Keratinocyte (primary cell): ENCODE data around the gene TMEM132D. TPM values are rescaled to one million over a fixed set of nuclear protein-coding genes. Genes with fewer than 3 reads are reported as not detected.

Source experiments
- DNase-seq: peaks from one replicate; pipeline ENCODE4 v3.0.0-alpha.2; 2011; ENCODE audit warnings: low read depth, missing footprints, low spot score
- FAIRE-seq: peaks from 2 replicates; lab custom pipeline; 2011; peaks lifted over from hg19 to GRCh38; lab: Jason Lieb, UNC
- H2AFZ ChIP-seq: 2 replicates; pipeline ENCODE4 v1.6.0; 2012; ENCODE audit warnings: low read length, control low read depth, inconsistent platforms; ENCODE audit not compliant: control insufficient read depth
- H3K27ac ChIP-seq: 2 replicates; pipeline ENCODE4 v1.5.1; 2011; ENCODE audit warnings: low read length; ENCODE audit not compliant: control insufficient read depth, insufficient read depth
- H3K27me3 ChIP-seq: 3 replicates; pipeline ENCODE4 v1.6.0; 2011; ENCODE audit warnings: low read length; ENCODE audit not compliant: control insufficient read depth, insufficient read depth; ENCODE audit errors: extremely low read depth
- H3K36me3 ChIP-seq, 2 experiments: 2 replicates in 1 of 2; 3 replicates in 1 of 2; pipeline ENCODE4 v1.5.1; 2011; ENCODE audit warnings: low read length in 2 of 2, mild to moderate bottlenecking in 1 of 2; ENCODE audit not compliant: control insufficient read depth in 2 of 2, insufficient read depth in 2 of 2; ENCODE audit errors: extremely low read depth in 1 of 2
- H3K4me1 ChIP-seq: 3 replicates; pipeline ENCODE4 v1.5.1; 2011; ENCODE audit warnings: low read length; ENCODE audit not compliant: control insufficient read depth, insufficient read depth; ENCODE audit errors: extremely low read depth
- H3K4me2 ChIP-seq: 3 replicates; pipeline ENCODE4 v1.6.0; 2011; ENCODE audit warnings: low read depth, low read length; ENCODE audit not compliant: control insufficient read depth, insufficient read depth; ENCODE audit errors: extremely low read depth
- H3K4me3 ChIP-seq, 3 experiments: fragments of 200-600 bp in 1 of 3; sonication (generic) in 1 of 3; 2 replicates in 2 of 3; 3 replicates in 1 of 3; pipeline ENCODE4 v1.5.1; 2011 to 2016; ENCODE audit warnings: low read length in 3 of 3, mild to moderate bottlenecking in 3 of 3, control low read depth in 2 of 3, inconsistent platforms in 1 of 3, low read depth in 1 of 3, mixed read lengths in 1 of 3, mixed run types in 1 of 3, moderate library complexity in 1 of 3; ENCODE audit not compliant: control insufficient read depth in 2 of 3, insufficient read depth in 2 of 3; ENCODE audit errors: extremely low read depth in 1 of 3
- H3K79me2 ChIP-seq: 2 replicates; pipeline ENCODE4 v1.6.0; 2012; ENCODE audit warnings: low read length; ENCODE audit not compliant: control insufficient read depth, insufficient read depth
- H3K9ac ChIP-seq: 3 replicates; pipeline ENCODE4 v1.6.0; 2011; ENCODE audit warnings: low read length; ENCODE audit not compliant: control insufficient read depth, insufficient read depth; ENCODE audit errors: extremely low read depth
- H3K9me1 ChIP-seq: 3 replicates; pipeline ENCODE4 v1.6.0; 2011; ENCODE audit warnings: low read length; ENCODE audit not compliant: control insufficient read depth, insufficient read depth; ENCODE audit errors: extremely low read depth
- H3K9me3 ChIP-seq: 2 replicates; pipeline ENCODE4 v1.5.1; 2012; ENCODE audit warnings: low read depth, low read length; ENCODE audit not compliant: control insufficient read depth
- H4K20me1 ChIP-seq: 3 replicates; pipeline ENCODE4 v1.6.0; 2011; ENCODE audit warnings: low read length; ENCODE audit not compliant: control insufficient read depth, insufficient read depth; ENCODE audit errors: extremely low read depth
- EZH2 ChIP-seq: IDR thresholded peaks from one replicate; pipeline ENCODE4 v1.6.1; 2012; ENCODE audit warnings: inconsistent platforms, mild to moderate bottlenecking, low read length, moderate library complexity
- dilution Hi-C: fragments of 300-500 bp; cut with MboI; formaldehyde crosslinking; loops from one replicate; pipeline ENCODE4 v1.7.0; 2020; ENCODE audit warnings: low sequenced_read_pairs; ENCODE audit not compliant: extremely low pct_ligation_motif_present
- polyA plus RNA-seq, 5 experiments: library from polyadenylated mRNA; depleted of rRNA in 3 of 5; stranded (reverse) in 3 of 5; stranded (forward) in 1 of 5; unstranded in 1 of 5; fragments of >200 nt; gene quantifications; 1 replicate in 1 of 5; 2 replicates in 3 of 5; 3 replicates in 1 of 5; pipeline versions ENCODE4 v1.2.1 to v1.2.3, GENCODE V29; 2011 to 2012; ENCODE audit warnings: missing spikeins in 2 of 5, low read depth in 1 of 5, low replicate concordance in 1 of 5
- TF ChIP-seq, protein P1 (sequence below), 3 experiments: IDR thresholded peaks in 1 of 3; conservative IDR thresholded peaks in 1 of 3; optimal IDR thresholded peaks in 1 of 3; 2 replicates in 2 of 3; 3 replicates in 1 of 3; pipeline versions ENCODE3 to v1.5.1; 2011; ENCODE audit warnings: low read length in 3 of 3, mild to moderate bottlenecking in 3 of 3, moderate library complexity in 2 of 3, control low read depth in 1 of 3, inconsistent platforms in 1 of 3; ENCODE audit not compliant: insufficient read depth in 2 of 3; ENCODE audit errors: extremely low read depth in 1 of 3

Gene TMEM132D
- polyA plus RNA-seq, 1 donor (not counting 4 experiments of a cell fraction or from before 2014, with no cell fraction given): not detected

DNA sequence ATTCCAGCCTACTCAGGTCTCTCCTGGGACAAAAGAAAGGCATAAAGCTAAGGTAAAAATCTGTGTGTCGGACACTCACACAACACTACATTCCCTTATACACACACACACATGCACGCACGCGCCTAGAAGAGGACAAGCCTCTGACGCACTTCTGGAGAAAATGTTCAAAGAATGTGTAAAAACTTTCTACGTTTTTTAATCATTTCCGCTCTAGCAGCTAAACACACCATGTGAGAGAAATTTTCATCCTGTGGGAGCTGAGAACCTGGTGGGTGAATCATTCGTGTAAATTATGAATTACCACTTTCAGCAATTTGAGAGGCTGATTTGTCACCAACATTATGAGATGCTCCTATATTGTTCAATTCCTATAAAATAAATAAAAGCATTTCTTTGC is 494.5 kb downstream of the TMEM132D start:
- H3K9ac ChIP-seq: no peak overlapping the region
- no peaks in the 10 kb centered on the region for H3K9me1 ChIP-seq
- FAIRE-seq: no peak
- H3K36me3 ChIP-seq: no peaks in the 10 kb centered on the region
- no peak overlapping the region for H3K4me2 ChIP-seq
- H3K79me2 ChIP-seq: no peaks in the 10 kb centered on the region
- H3K4me1 ChIP-seq: no peaks in the 10 kb centered on the region
- no peak overlapping the region for H3K27ac ChIP-seq
- DNase-seq: no peak
- H3K9me3 ChIP-seq: no peaks in the 10 kb centered on the region
- H3K4me3 ChIP-seq: no peak overlapping the region
- H4K20me1 ChIP-seq: no peaks in the 10 kb centered on the region
- dilution Hi-C loops: no loop called here
- TF ChIP-seq EZH2: no peak
- TF ChIP-seq, protein P1, sequence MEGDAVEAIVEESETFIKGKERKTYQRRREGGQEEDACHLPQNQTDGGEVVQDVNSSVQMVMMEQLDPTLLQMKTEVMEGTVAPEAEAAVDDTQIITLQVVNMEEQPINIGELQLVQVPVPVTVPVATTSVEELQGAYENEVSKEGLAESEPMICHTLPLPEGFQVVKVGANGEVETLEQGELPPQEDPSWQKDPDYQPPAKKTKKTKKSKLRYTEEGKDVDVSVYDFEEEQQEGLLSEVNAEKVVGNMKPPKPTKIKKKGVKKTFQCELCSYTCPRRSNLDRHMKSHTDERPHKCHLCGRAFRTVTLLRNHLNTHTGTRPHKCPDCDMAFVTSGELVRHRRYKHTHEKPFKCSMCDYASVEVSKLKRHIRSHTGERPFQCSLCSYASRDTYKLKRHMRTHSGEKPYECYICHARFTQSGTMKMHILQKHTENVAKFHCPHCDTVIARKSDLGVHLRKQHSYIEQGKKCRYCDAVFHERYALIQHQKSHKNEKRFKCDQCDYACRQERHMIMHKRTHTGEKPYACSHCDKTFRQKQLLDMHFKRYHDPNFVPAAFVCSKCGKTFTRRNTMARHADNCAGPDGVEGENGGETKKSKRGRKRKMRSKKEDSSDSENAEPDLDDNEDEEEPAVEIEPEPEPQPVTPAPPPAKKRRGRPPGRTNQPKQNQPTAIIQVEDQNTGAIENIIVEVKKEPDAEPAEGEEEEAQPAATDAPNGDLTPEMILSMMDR (optimal IDR thresholded peaks at IDR 0.05 in 1 of 3, IDR thresholded peaks at IDR 0.05 in 1 of 3, conservative IDR thresholded peaks at IDR 0.05 in 1 of 3; ENCODE audit: extremely low read depth in 1 of 3, insufficient read depth in 2 of 3, low read length in 3 of 3): no peak
- no peak overlapping the region for H2AFZ ChIP-seq
- no peaks in the 10 kb centered on the region for H3K27me3 ChIP-seq

DNA sequence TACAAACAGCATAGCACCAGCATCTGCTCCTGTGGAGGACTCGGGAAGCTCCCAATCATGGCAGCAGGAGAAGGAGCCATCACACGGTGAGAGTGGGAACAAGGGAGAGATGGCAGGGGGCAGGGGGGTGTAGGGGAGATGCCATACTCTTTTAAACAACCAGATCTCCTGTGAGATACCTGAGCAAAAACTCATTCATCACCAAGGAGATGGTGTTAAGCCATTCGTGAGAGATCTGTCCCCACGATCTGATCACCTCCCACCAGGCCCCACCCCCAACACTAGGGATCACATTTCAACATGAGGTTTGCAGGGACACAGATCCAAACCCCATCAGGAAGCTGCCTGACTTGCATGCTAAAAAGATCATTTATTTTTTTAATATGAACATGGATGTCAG is 499.3 kb downstream of the TMEM132D start:
- H3K27ac ChIP-seq: no peak overlapping the region
- FAIRE-seq: no peak
- no peaks in the 10 kb centered on the region for H3K4me1 ChIP-seq
- H3K9me3 ChIP-seq: peaks cover 4% of the 10 kb centered on the region
- DNase-seq: no peak
- no peak overlapping the region for H3K9ac ChIP-seq
- no peak overlapping the region for H3K4me2 ChIP-seq
- no peaks in the 10 kb centered on the region for H3K79me2 ChIP-seq
- H3K4me3 ChIP-seq: no peak overlapping the region
- H3K36me3 ChIP-seq: no peaks in the 10 kb centered on the region
- H4K20me1 ChIP-seq: no peaks in the 10 kb centered on the region
- TF ChIP-seq, protein P1 (optimal IDR thresholded peaks at IDR 0.05 in 1 of 3, IDR thresholded peaks at IDR 0.05 in 1 of 3, conservative IDR thresholded peaks at IDR 0.05 in 1 of 3; ENCODE audit: extremely low read depth in 1 of 3, insufficient read depth in 2 of 3, low read length in 3 of 3): no peak
- TF ChIP-seq EZH2: no peak
- H2AFZ ChIP-seq: no peak overlapping the region
- no peaks in the 10 kb centered on the region for H3K9me1 ChIP-seq
- no peaks in the 10 kb centered on the region for H3K27me3 ChIP-seq
- dilution Hi-C loops: no loop called here
